Activated naive CD8-positive, alpha-beta T cell treated with anti-CD3 and anti-CD28 coated beads for 36 hours (primary cell): Measurements from ENCODE around the gene TSPAN32. TPM values are rescaled to one million over a fixed set of nuclear protein-coding genes. Genes with fewer than 3 reads are reported as not detected.
"Not testable (repeated sequence)": the region's sequence is repeated elsewhere in the genome, so short reads cannot be mapped to it uniquely, and the experiment has no call there.

ENCODE experiments used
- DNase-seq: peaks from one replicate; pipeline ENCODE4 v3.0.0; 2021
- H3K27ac Mint-ChIP-seq: one replicate; pipeline ENCODE4 v1.8.0; 2022; ENCODE audit warnings: mild to moderate bottlenecking, moderate library complexity, mixed read lengths
- H3K27me3 Mint-ChIP-seq: one replicate; pipeline ENCODE4 v1.8.0; 2022; ENCODE audit warnings: mild to moderate bottlenecking, mixed read lengths
- H3K36me3 Mint-ChIP-seq: one replicate; pipeline ENCODE4 v1.8.0; 2021; ENCODE audit warnings: mild to moderate bottlenecking, mixed read lengths
- H3K4me1 Mint-ChIP-seq: one replicate; pipeline ENCODE4 v1.8.0; 2021; ENCODE audit warnings: mixed read lengths
- H3K4me3 Mint-ChIP-seq: one replicate; pipeline ENCODE4 v1.8.0; 2022; ENCODE audit warnings: mild to moderate bottlenecking, moderate library complexity, mixed read lengths
- H3K9me3 Mint-ChIP-seq: one replicate; pipeline ENCODE4 v1.8.0; 2022; ENCODE audit warnings: mixed read lengths
- total RNA-seq, 2 experiments: library from RNA; stranded (reverse); gene quantifications; one replicate each; pipeline ENCODE4 v1.2.3, GENCODE V29; 2021

The TSPAN32 gene
- total RNA-seq, 2 experiments from 2014 or later: 5.4 to 5.5 TPM

DNA sequence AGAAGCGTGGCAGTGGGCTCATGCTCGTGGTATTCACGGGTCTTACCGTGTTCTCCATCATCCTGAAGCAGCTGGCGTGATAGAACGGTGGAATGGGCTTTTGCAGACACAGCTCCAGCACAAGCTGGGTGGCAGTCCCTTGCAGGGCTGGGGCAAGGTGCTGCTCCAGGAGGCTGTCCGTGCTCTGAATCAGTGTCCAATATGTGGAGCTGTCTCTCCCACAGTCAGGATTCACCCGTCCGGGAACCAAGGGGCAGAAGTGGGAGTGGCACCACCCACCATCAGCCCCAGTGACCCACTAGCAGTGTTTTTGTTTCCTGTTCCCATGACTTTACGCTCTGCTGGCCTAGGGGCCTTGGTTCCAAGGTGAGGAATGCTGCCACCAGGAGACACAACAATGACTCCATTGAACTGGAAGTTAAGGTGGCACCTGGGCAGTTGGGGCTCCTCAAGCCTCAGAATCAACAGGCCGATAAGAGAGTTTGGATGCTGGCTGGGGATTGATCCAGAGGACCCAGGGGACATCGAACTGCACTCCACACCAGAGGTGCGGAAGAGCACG is 58.3 kb downstream of the TSPAN32 start:
- Mint-ChIP-seq H3K36me3 (no peaks in the 10 kb centered on the region), H3K27me3 (no peaks in the 10 kb centered on the region), H3K9me3 (no peaks in the 10 kb centered on the region), H3K4me1 (no peaks in the 10 kb centered on the region), H3K4me3 (no peak overlapping the region), H3K27ac (no peak overlapping the region)
- DNase-seq: no peak

GRCh38 chr11:2361565-2361964 is 59.8 kb downstream of the TSPAN32 start:
- no peaks in the 10 kb centered on the region for H3K36me3 Mint-ChIP-seq
- no peak for DNase-seq
- no peaks in the 10 kb centered on the region for H3K9me3 Mint-ChIP-seq
- no peak overlapping the region for H3K27ac Mint-ChIP-seq
- no peaks in the 10 kb centered on the region for H3K27me3 Mint-ChIP-seq
- H3K4me3 Mint-ChIP-seq: no peak overlapping the region
- H3K4me1 Mint-ChIP-seq: no peaks in the 10 kb centered on the region

GRCh38 chr11:2362414-2362813 is 60.6 kb downstream of the TSPAN32 start:
- Mint-ChIP-seq H3K9me3 (no peaks in the 10 kb centered on the region), H3K4me1 (no peaks in the 10 kb centered on the region), H3K4me3 (no peak overlapping the region), H3K27me3 (no peaks in the 10 kb centered on the region), H3K27ac (no peak overlapping the region), H3K36me3 (no peaks in the 10 kb centered on the region)
- DNase-seq: no peak

- Mint-ChIP-seq H3K4me3 (no peak overlapping the region), H3K27me3 (no peaks in the 10 kb centered on the region)
Observed at GRCh38 chr11:2363130-2363529, 61.3 kb downstream of the TSPAN32 start.

GRCh38 chr11:2363577-2364370 is 62.0 kb downstream of the TSPAN32 start:
- DNase-seq: no peak
- Mint-ChIP-seq H3K27ac (no peak overlapping the region), H3K27me3 (no peaks in the 10 kb centered on the region), H3K4me3 (no peak overlapping the region), H3K9me3 (no peaks in the 10 kb centered on the region), H3K4me1 (no peaks in the 10 kb centered on the region), H3K36me3 (no peaks in the 10 kb centered on the region)

More at GRCh38 chr11:2363130-2363529, 61.3 kb downstream of the TSPAN32 start:
- no peaks in the 10 kb centered on the region for H3K36me3 Mint-ChIP-seq
- H3K4me1 Mint-ChIP-seq: no peaks in the 10 kb centered on the region
- DNase-seq: no peak
- H3K27ac Mint-ChIP-seq: no peak overlapping the region
- H3K9me3 Mint-ChIP-seq: no peaks in the 10 kb centered on the region

- not testable (repeated sequence) for H3K4me3 Mint-ChIP-seq, H3K27me3 Mint-ChIP-seq, H3K4me1 Mint-ChIP-seq, H3K9me3 Mint-ChIP-seq, H3K36me3 Mint-ChIP-seq, DNase-seq, H3K27ac Mint-ChIP-seq
Observed at GRCh38 chr11:2364386-2364785, 62.6 kb downstream of the TSPAN32 start.

DNA sequence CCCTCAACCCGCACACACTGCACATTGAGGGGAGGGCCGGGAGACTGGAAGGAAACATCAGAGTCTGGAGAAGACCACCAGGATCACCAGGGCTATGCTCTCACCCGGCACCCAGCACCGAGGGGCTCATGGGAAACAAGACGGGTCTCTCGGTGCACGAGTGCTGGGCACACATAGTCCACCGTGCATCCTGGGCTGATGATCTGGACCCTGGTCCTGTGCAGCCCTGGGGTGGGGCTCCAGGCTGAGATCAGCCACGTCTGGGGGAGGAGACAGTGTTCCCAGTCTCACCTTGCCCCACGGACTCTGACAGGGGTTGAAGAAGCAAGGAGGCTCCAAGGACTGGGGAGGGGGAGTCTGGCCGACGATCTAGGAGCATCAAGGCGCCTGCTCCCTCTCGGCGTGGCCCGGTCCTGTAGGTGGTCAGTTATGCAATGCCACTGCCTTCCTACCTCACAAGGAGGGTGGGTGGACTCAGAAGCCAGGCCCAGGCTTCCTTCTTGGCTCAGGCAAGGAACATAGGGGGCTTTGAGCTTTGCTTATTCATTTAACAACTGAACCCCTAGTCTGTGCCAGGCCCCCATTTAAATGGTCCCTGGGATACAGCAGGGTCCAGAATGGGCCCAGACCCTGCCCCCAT is 63.9 kb downstream of the TSPAN32 start:
- no peaks in the 10 kb centered on the region for H3K9me3 Mint-ChIP-seq
- no peaks in the 10 kb centered on the region for H3K27me3 Mint-ChIP-seq
- H3K36me3 Mint-ChIP-seq: no peaks in the 10 kb centered on the region
- H3K4me3 Mint-ChIP-seq: no peak overlapping the region
- no peak overlapping the region for H3K27ac Mint-ChIP-seq
- DNase-seq: no peak
- H3K4me1 Mint-ChIP-seq: no peaks in the 10 kb centered on the region

DNA sequence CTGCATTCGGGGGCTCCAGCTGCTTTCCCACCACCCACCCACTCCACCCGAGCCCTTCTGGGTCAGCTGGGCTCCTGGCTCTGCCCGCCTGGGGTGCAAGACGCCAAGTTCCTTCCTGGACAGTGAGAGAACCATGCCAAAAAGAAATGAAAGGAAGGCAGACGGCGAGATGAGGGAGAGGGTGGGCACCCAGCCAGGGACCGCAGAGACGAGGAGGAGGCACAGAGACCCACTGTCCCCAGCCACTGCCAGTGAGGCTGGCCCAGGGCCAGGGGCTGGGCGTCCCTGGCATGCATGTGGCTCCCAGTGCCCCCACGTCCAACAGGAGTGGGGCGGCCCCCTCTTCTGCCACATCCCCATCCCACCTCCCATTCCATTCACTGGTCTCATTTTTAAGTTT is 64.5 kb downstream of the TSPAN32 start:
- no peaks in the 10 kb centered on the region for H3K9me3 Mint-ChIP-seq
- H3K4me3 Mint-ChIP-seq: no peak overlapping the region
- no peaks in the 10 kb centered on the region for H3K36me3 Mint-ChIP-seq
- H3K27ac Mint-ChIP-seq: no peak overlapping the region
- H3K4me1 Mint-ChIP-seq: no peaks in the 10 kb centered on the region
- DNase-seq: no peak
- no peaks in the 10 kb centered on the region for H3K27me3 Mint-ChIP-seq

- H3K9me3 Mint-ChIP-seq: no peaks in the 10 kb centered on the region
- H3K27ac Mint-ChIP-seq: no peak overlapping the region
- no peak overlapping the region for H3K4me3 Mint-ChIP-seq
- no peaks in the 10 kb centered on the region for H3K36me3 Mint-ChIP-seq
- DNase-seq: no peak
- H3K27me3 Mint-ChIP-seq: no peaks in the 10 kb centered on the region
- no peaks in the 10 kb centered on the region for H3K4me1 Mint-ChIP-seq
Observed at GRCh38 chr11:2366733-2367132, 64.9 kb downstream of the TSPAN32 start.

DNA sequence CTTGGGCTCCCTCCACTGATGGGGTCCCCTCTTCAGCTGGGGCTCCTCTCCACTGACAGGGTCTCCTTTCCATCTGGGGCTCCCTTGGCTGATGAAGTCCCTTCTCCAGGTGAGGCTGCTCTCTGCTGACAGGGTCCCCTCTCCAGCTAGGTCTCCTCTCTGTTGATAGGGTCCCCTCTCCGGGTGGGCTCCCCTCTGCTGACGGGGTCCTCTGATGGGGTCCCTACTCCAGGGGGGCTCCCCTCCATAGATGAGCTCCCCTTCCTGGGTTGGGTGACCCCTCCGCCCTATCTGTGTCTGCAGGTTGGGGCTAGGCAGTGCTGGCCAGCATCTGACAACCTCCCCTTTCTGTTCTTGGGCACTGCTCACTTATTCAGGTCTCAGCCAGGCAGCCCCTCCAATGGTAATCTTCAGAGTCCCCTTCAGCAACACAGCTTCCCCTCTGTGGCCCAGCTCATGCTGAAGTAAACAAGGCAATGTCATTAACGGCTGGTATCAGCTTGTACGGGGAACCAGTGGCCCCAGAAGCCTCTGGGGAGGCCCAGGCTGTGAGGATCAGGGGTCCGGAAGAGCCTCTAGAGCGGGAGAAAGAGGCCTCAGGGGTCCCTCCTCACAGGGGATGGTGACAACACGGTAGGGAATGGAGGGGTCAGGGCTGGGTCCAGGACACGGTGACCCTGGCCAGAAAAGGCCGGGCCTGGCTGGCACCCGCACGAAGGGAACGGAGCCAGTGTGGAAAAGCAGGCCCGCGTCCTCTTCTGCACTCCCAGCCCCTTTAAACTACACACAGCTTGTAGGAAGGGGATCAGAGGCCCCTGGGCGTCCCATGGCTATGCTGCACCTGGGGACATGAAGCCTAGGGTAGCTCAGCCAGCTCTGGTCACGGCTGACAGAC is 65.7 kb downstream of the TSPAN32 start:
- Mint-ChIP-seq H3K36me3 (no peaks in the 10 kb centered on the region), H3K27me3 (no peaks in the 10 kb centered on the region), H3K4me1 (no peaks in the 10 kb centered on the region), H3K27ac (no peak overlapping the region), H3K9me3 (no peaks in the 10 kb centered on the region), H3K4me3 (no peak overlapping the region)
- DNase-seq: no peak

Other genes with a start within 250 kb of the TSPAN32 start
- under 1 TPM; 0.06 to 0.08 TPM for gene IGF2, start 162.6 kb upstream of the TSPAN32 start, total RNA-seq
- not detected for gene INS, start 140.8 kb upstream of the TSPAN32 start, total RNA-seq
- gene TH, start 130.2 kb upstream of the TSPAN32 start, total RNA-seq: not detected
- 1 to 10 TPM; 2.5 to 2.9 TPM for gene ASCL2, start 31.4 kb upstream of the TSPAN32 start, total RNA-seq
- gene C11orf21, start 95 bp upstream of the TSPAN32 start, total RNA-seq: 1 to 10 TPM; 2.5 to 2.6 TPM
- 100 to 1,000 TPM; 132 to 134 TPM for gene CD81, start 75.3 kb downstream of the TSPAN32 start, total RNA-seq
- gene TSSC4, start 98.7 kb downstream of the TSPAN32 start, total RNA-seq: 10 to 100 TPM; 46.9 to 54.2 TPM
- gene TRPM5, start 142.5 kb downstream of the TSPAN32 start, total RNA-seq: not detected
- 1 to 10 TPM; 6.7 to 9.6 TPM for gene KCNQ1, start 143.0 kb downstream of the TSPAN32 start, total RNA-seq